GM18909 (cell line): Measurements from ENCODE around the gene PMF1.

Experiments used
- ATAC-seq: cut with Tn5 transposase; IDR thresholded peaks from one replicate; pipeline ENCODE4 v1.9.1; 2021; ENCODE audit warnings: mild to moderate bottlenecking; ENCODE audit not compliant: unreplicated experiment, poor library complexity

Gene PMF1

GRCh38 chr1:156259805-156260204 lies 47.0 kb downstream of the PMF1 start:
- ATAC-seq: no peak

- ATAC-seq: no peak
Measured at GRCh38 chr1:156260896-156261295, 48.1 kb downstream of the PMF1 start.

GRCh38 chr1:156262461-156263287 lies 49.9 kb downstream of the PMF1 start:
- no peak for ATAC-seq

GRCh38 chr1:156263288-156263655 lies 50.5 kb downstream of the PMF1 start:
- ATAC-seq: no peak

GRCh38 chr1:156266051-156266450 lies 53.2 kb downstream of the PMF1 start:
- no peak for ATAC-seq

GRCh38 chr1:156268336-156268735 lies 55.5 kb downstream of the PMF1 start:
- ATAC-seq: no peak

- ATAC-seq: no peak
Measured at GRCh38 chr1:156270314-156270713, 57.5 kb downstream of the PMF1 start.

- ATAC-seq: no peak
Measured at GRCh38 chr1:156276532-156276931, 63.7 kb downstream of the PMF1 start.

- ATAC-seq: no peak
Measured at GRCh38 chr1:156276966-156277381, 64.2 kb downstream of the PMF1 start.

- ATAC-seq: no peak
Measured at GRCh38 chr1:156279837-156280236, 67.0 kb downstream of the PMF1 start.

GRCh38 chr1:156281281-156281680 lies 68.5 kb downstream of the PMF1 start:
- ATAC-seq: peak; percentile 39

GRCh38 chr1:156281693-156282478 lies 69.1 kb downstream of the PMF1 start:
- ATAC-seq: no peak

- ATAC-seq: peak; percentile 83
Measured at GRCh38 chr1:156282479-156283222, 69.8 kb downstream of the PMF1 start, which contains the start of gene SMG5. Gene SMG5 (minus strand): TSS chr1:156282825. CDS start chr1:156282680, 145 bp downstream.

- no peak for ATAC-seq
Measured at GRCh38 chr1:156283521-156283920, 70.7 kb downstream of the PMF1 start.

GRCh38 chr1:156284112-156284511 lies 71.3 kb downstream of the PMF1 start, which contains the start of gene TMEM79:
Gene TMEM79 (plus strand): TSS chr1:156284325. CDS start chr1:156285227, 902 bp downstream.
- ATAC-seq: no peak

GRCh38 chr1:156284757-156285156 lies 72.0 kb downstream of the PMF1 start:
- no peak for ATAC-seq

- no peak for ATAC-seq
Measured at GRCh38 chr1:156285437-156285836, 72.6 kb downstream of the PMF1 start.

GRCh38 chr1:156286061-156286460 lies 73.3 kb downstream of the PMF1 start:
- no peak for ATAC-seq
